GM12878 (cell line): ENCODE results near the gene RAPGEF4. TPM values are rescaled to one million over a fixed set of nuclear protein-coding genes. Genes with fewer than 3 reads are reported as not detected.

ENCODE experiments used
- ATAC-seq: fragments of 200-7000 bp; cut with Tn5 transposase; 3 replicates; pipeline ENCODE4 v1.9.1; 2020; ENCODE audit warnings: mild to moderate bottlenecking, moderate library complexity
- BruUV-seq: library from RNA; stranded (reverse); fragments of 400-500 nt; replicated peaks from 2 replicates; lab custom pipeline; 2021; lab: Mats Ljungman, UMichigan
- CTCF ChIA-PET: fragments of 300-600 bp; sonication (Branson Sonifier 250); formaldehyde crosslinking; extraction: SDS; loops from one replicate; lab custom pipeline; 2021; ENCODE audit warnings: inconsistent platforms; lab: Yijun Ruan, JAX
- POLR2A ChIA-PET: fragments of 350-600 bp; formaldehyde crosslinking; extraction: SDS; loops from one replicate; lab custom pipeline; 2021; ENCODE audit warnings: inconsistent platforms; lab: Charles Lee
- RAD21 ChIA-PET: fragments of 300-600 bp; sonication (Branson Sonifier 250); formaldehyde crosslinking; loops from one replicate; lab custom pipeline; 2023; ENCODE audit warnings: antibody characterized with exemption; ENCODE audit not compliant: unreplicated experiment; lab: Charles Lee
- SMC1A ChIA-PET: fragments of 300-600 bp; sonication (Branson Sonifier 250); formaldehyde crosslinking; loops from one replicate; lab custom pipeline; 2023; ENCODE audit not compliant: unreplicated experiment, uncharacterized antibody; lab: Charles Lee
- DNase-seq: peaks from one replicate; pipeline ENCODE4 v3.0.0-alpha.2; 2011; ENCODE audit warnings: low read depth, low spot score
- FAIRE-seq: peaks from 3 replicates; lab custom pipeline; 2011; peaks lifted over from hg19 to GRCh38; lab: Jason Lieb, UNC
- H2AFZ ChIP-seq: 2 replicates; pipeline ENCODE4 v1.6.0; 2011; ENCODE audit warnings: low read depth, low read length, control low read depth; ENCODE audit not compliant: control insufficient read depth
- H3K27ac ChIP-seq: 2 replicates; pipeline ENCODE4 v1.5.1; 2011; ENCODE audit warnings: control low read depth; ENCODE audit not compliant: control insufficient read depth, insufficient read depth
- H3K27me3 ChIP-seq, 2 experiments: replicated peaks in 1 of 2; 2 replicates each; pipeline versions ENCODE4 v1.6.0 to v1.6.1; 2011; ENCODE audit warnings: low read length in 1 of 2; ENCODE audit not compliant: control insufficient read depth in 2 of 2, insufficient read depth in 2 of 2
- H3K36me3 ChIP-seq, 2 experiments: 2 replicates each; pipeline ENCODE4 v1.5.1; 2011; ENCODE audit warnings: low read length in 1 of 2; ENCODE audit not compliant: control insufficient read depth in 2 of 2, insufficient read depth in 2 of 2
- H3K4me1 ChIP-seq: 2 replicates; pipeline ENCODE4 v1.6.1; 2011; ENCODE audit warnings: mild to moderate bottlenecking, low read length, moderate library complexity, mixed read lengths; ENCODE audit not compliant: control insufficient read depth, insufficient read depth
- H3K4me2 ChIP-seq: 2 replicates; pipeline ENCODE4 v1.6.0; 2011; ENCODE audit warnings: control low read depth; ENCODE audit not compliant: control insufficient read depth, insufficient read depth
- H3K4me3 ChIP-seq: fragments of 200-600 bp; sonication (generic); 2 replicates; pipeline ENCODE4 v1.5.1; 2016
- H3K79me2 ChIP-seq: 2 replicates; pipeline ENCODE4 v1.6.0; 2011; ENCODE audit warnings: low read length; ENCODE audit not compliant: control insufficient read depth, insufficient read depth
- H3K9ac ChIP-seq: 2 replicates; pipeline ENCODE4 v1.8.0; 2011; ENCODE audit warnings: low read length, control low read depth, mixed read lengths; ENCODE audit not compliant: control insufficient read depth, insufficient read depth
- H3K9me3 ChIP-seq: replicated peaks from 3 replicates; pipeline ENCODE4 v1.5.1; 2011; ENCODE audit warnings: mild to moderate bottlenecking, low read length; ENCODE audit not compliant: control insufficient read depth, insufficient read depth
- H4K20me1 ChIP-seq: 2 replicates; pipeline ENCODE4 v1.6.0; 2011; ENCODE audit not compliant: control insufficient read depth, insufficient read depth
- CHD4 ChIP-seq: fragments of 200-600 bp; sonication (generic); IDR thresholded peaks from 2 replicates; pipeline ENCODE4 v1.6.1; 2016; ENCODE audit warnings: mild to moderate bottlenecking
- HDAC6 ChIP-seq: fragments of 200-600 bp; sonication (generic); IDR thresholded peaks from one replicate; pipeline ENCODE4 v1.8.0; 2017; ENCODE audit warnings: antibody characterized with exemption; ENCODE audit not compliant: unreplicated experiment
- POU2F2 ChIP-seq: IDR thresholded peaks from 3 replicates; pipeline ENCODE4 v1.6.1; 2011; ENCODE audit warnings: low read depth, mild to moderate bottlenecking, low read length, borderline replicate concordance
- RB1 ChIP-seq: fragments of 450-650 bp; formaldehyde crosslinking; IDR thresholded peaks from 2 replicates; pipeline ENCODE4 v1.6.1; 2017; ENCODE audit warnings: mild to moderate bottlenecking, borderline replicate concordance
- SREBF2 ChIP-seq: IDR thresholded peaks from 2 replicates; pipeline ENCODE4 v1.6.1; 2012; ENCODE audit warnings: mild to moderate bottlenecking, low read length
- YBX1 ChIP-seq: fragments of 450-650 bp; IDR thresholded peaks from 2 replicates; pipeline ENCODE4 v1.6.1; 2016; ENCODE audit warnings: antibody characterized with exemption
- ZNF622 ChIP-seq: fragments of 450-650 bp; IDR thresholded peaks from 2 replicates; pipeline ENCODE4 v1.6.1; 2017; ENCODE audit warnings: mild to moderate bottlenecking, inconsistent platforms
- ZSCAN29 ChIP-seq: fragments of 450-650 bp; IDR thresholded peaks from 2 replicates; pipeline ENCODE4 v1.6.1; 2017; ENCODE audit warnings: mild to moderate bottlenecking, moderate library complexity
- WGBS: methylation state at CpG from one replicate; pipeline ENCODE4 v1.1.6; 2016; ENCODE audit warnings: low lambda C conversion rate; ENCODE audit not compliant: insufficient replicate concordance, insufficient coverage; ENCODE audit errors: missing lambda C conversion rate; 5-methylcytosine and 5-hydroxymethylcytosine counted together
- in situ Hi-C: fragments of 300-500 bp; cut with MboI; formaldehyde crosslinking; loops from 9 replicates; pipeline ENCODE4 v1.14.3; 2018; ENCODE audit warnings: mixed read lengths
- intact Hi-C: fragments of 100-400 bp; cut with micrococcal nuclease; formaldehyde crosslinking; loops from one replicate; pipeline ENCODE4 v1.14.2; 2022; ENCODE audit not compliant: unreplicated experiment
- polyA plus RNA-seq, 11 experiments: library from polyadenylated mRNA; depleted of rRNA in 4 of 11; unstranded in 6 of 11; stranded (reverse) in 5 of 11; fragments of >200 nt; fragmentation: Nextera tagmentation in 4 of 11; fragmentation: Illumina TruSeq in 1 of 11; extraction: Ambion mirVana in 4 of 11; extraction: Trizol in 1 of 11; gene quantifications; 1 replicate in 1 of 11; 2 replicates in 10 of 11; pipeline versions ENCODE4 v1.2.1 to v1.2.3, GENCODE V29; 2011 to 2016; ENCODE audit warnings: inconsistent platforms in 2 of 11, missing spikeins in 2 of 11, low read depth in 1 of 11
- total RNA-seq, 4 experiments: library from RNA; depleted of rRNA in 3 of 4; stranded (reverse); fragments of >200 nt in 3 of 4; fragmentation: Illumina TruSeq in 1 of 4; extraction: Trizol in 1 of 4; gene quantifications; 2 replicates each; pipeline versions ENCODE4 v1.2.1 to v1.2.3, GENCODE V29; 2013 to 2021
- TF ChIP-seq, protein P1 (sequence below): fragments of 450-650 bp; IDR thresholded peaks from 2 replicates; pipeline ENCODE4 v1.6.1; 2014; ENCODE audit warnings: mild to moderate bottlenecking
- TF ChIP-seq, protein P2 (sequence below): fragments of 450-650 bp; IDR thresholded peaks from 2 replicates; pipeline ENCODE4 v1.6.1; 2017; ENCODE audit warnings: borderline replicate concordance
- TF ChIP-seq, protein P3 (sequence below): fragments of 150-350 bp; IDR thresholded peaks from 2 replicates; pipeline ENCODE4 v1.6.1; 2016; ENCODE audit warnings: low read depth, low read length
- TF ChIP-seq, protein P4 (sequence below): IDR thresholded peaks from 2 replicates; pipeline ENCODE4 v1.6.1; 2011; ENCODE audit warnings: mild to moderate bottlenecking, low read depth, low read length, moderate library complexity; ENCODE audit not compliant: insufficient replicate concordance
- TF ChIP-seq, protein P5 (sequence below): fragments of 450-650 bp; formaldehyde crosslinking; IDR thresholded peaks from 2 replicates; pipeline ENCODE4 v1.5.0; 2022; ENCODE audit warnings: mild to moderate bottlenecking, missing genetic modification characterization

Gene RAPGEF4
- total and polyA plus RNA-seq, 10 of the 15 experiments (the other 5 are each of a cell fraction or from before 2014, with no cell fraction given): 0.18 TPM; not detected in 8

DNA sequence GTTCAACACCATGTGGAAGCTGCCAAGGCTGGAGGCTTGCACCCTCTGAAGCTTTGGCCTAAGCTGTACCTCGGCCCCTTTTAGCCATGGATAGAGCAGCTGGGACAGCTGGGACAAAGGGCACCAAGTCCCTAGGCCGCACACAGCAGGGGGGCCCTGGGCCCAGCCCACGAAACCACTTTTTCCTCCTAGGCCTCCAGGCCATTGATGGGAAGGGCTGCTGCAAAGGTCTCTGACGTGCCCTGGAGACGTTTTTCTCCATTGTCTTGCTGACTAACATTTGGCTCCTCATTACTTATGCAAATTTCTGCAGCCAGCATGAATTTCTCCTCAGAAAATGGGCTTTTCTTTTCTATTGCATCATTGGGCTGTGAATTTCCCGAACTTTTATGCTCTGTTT, 13.7 kb downstream of the RAPGEF4 start:
- Histone ChIP-seq H3K27me3 (no peaks in the 10 kb centered on the region), H3K9me3 (no peaks in the 10 kb centered on the region), H3K4me1 (no peaks in the 10 kb centered on the region), H4K20me1 (no peaks in the 10 kb centered on the region), H3K79me2 (no peaks in the 10 kb centered on the region), H3K4me3 (no peak overlapping the region), H3K4me2 (no peak overlapping the region), H3K27ac (no peak overlapping the region), H3K9ac (no peak overlapping the region), H2AFZ (no peak overlapping the region), H3K36me3 (no peaks in the 10 kb centered on the region)
- ChIA-PET POLR2A (no interaction called here), RAD21 (no interaction called here), CTCF (no interaction called here), SMC1A (no interaction called here)
- WGBS: 0% methylated on average over 6 of the region's 6 CpGs
- FAIRE-seq: no peak
- DNase-seq: no peak
- in situ Hi-C loops (no loop called here), intact Hi-C loops (no loop called here)
- TF ChIP-seq, protein P1, sequence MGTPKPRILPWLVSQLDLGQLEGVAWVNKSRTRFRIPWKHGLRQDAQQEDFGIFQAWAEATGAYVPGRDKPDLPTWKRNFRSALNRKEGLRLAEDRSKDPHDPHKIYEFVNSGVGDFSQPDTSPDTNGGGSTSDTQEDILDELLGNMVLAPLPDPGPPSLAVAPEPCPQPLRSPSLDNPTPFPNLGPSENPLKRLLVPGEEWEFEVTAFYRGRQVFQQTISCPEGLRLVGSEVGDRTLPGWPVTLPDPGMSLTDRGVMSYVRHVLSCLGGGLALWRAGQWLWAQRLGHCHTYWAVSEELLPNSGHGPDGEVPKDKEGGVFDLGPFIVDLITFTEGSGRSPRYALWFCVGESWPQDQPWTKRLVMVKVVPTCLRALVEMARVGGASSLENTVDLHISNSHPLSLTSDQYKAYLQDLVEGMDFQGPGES: no peak
- TF ChIP-seq RB1: no peak
- no peak for TF ChIP-seq ZSCAN29
- TF ChIP-seq YBX1: no peak
- TF ChIP-seq, protein P2, sequence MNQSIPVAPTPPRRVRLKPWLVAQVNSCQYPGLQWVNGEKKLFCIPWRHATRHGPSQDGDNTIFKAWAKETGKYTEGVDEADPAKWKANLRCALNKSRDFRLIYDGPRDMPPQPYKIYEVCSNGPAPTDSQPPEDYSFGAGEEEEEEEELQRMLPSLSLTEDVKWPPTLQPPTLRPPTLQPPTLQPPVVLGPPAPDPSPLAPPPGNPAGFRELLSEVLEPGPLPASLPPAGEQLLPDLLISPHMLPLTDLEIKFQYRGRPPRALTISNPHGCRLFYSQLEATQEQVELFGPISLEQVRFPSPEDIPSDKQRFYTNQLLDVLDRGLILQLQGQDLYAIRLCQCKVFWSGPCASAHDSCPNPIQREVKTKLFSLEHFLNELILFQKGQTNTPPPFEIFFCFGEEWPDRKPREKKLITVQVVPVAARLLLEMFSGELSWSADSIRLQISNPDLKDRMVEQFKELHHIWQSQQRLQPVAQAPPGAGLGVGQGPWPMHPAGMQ: no peak
- no peak for TF ChIP-seq CHD4
- TF ChIP-seq SREBF2: no peak
- no peak for TF ChIP-seq POU2F2
- TF ChIP-seq, protein P3, sequence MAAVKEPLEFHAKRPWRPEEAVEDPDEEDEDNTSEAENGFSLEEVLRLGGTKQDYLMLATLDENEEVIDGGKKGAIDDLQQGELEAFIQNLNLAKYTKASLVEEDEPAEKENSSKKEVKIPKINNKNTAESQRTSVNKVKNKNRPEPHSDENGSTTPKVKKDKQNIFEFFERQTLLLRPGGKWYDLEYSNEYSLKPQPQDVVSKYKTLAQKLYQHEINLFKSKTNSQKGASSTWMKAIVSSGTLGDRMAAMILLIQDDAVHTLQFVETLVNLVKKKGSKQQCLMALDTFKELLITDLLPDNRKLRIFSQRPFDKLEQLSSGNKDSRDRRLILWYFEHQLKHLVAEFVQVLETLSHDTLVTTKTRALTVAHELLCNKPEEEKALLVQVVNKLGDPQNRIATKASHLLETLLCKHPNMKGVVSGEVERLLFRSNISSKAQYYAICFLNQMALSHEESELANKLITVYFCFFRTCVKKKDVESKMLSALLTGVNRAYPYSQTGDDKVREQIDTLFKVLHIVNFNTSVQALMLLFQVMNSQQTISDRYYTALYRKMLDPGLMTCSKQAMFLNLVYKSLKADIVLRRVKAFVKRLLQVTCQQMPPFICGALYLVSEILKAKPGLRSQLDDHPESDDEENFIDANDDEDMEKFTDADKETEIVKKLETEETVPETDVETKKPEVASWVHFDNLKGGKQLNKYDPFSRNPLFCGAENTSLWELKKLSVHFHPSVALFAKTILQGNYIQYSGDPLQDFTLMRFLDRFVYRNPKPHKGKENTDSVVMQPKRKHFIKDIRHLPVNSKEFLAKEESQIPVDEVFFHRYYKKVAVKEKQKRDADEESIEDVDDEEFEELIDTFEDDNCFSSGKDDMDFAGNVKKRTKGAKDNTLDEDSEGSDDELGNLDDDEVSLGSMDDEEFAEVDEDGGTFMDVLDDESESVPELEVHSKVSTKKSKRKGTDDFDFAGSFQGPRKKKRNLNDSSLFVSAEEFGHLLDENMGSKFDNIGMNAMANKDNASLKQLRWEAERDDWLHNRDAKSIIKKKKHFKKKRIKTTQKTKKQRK: no peak
- no peak for TF ChIP-seq HDAC6
- TF ChIP-seq ZNF622: no peak
- TF ChIP-seq, protein P4, sequence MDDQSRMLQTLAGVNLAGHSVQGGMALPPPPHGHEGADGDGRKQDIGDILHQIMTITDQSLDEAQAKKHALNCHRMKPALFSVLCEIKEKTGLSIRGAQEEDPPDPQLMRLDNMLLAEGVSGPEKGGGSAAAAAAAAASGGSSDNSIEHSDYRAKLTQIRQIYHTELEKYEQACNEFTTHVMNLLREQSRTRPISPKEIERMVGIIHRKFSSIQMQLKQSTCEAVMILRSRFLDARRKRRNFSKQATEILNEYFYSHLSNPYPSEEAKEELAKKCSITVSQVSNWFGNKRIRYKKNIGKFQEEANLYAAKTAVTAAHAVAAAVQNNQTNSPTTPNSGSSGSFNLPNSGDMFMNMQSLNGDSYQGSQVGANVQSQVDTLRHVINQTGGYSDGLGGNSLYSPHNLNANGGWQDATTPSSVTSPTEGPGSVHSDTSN: no peak
- TF ChIP-seq, protein P5, sequence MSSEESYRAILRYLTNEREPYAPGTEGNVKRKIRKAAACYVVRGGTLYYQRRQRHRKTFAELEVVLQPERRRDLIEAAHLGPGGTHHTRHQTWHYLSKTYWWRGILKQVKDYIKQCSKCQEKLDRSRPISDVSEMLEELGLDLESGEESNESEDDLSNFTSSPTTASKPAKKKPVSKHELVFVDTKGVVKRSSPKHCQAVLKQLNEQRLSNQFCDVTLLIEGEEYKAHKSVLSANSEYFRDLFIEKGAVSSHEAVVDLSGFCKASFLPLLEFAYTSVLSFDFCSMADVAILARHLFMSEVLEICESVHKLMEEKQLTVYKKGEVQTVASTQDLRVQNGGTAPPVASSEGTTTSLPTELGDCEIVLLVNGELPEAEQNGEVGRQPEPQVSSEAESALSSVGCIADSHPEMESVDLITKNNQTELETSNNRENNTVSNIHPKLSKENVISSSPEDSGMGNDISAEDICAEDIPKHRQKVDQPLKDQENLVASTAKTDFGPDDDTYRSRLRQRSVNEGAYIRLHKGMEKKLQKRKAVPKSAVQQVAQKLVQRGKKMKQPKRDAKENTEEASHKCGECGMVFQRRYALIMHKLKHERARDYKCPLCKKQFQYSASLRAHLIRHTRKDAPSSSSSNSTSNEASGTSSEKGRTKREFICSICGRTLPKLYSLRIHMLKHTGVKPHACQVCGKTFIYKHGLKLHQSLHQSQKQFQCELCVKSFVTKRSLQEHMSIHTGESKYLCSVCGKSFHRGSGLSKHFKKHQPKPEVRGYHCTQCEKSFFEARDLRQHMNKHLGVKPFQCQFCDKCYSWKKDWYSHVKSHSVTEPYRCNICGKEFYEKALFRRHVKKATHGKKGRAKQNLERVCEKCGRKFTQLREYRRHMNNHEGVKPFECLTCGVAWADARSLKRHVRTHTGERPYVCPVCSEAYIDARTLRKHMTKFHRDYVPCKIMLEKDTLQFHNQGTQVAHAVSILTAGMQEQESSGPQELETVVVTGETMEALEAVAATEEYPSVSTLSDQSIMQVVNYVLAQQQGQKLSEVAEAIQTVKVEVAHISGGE: no peak
- ATAC-seq: no peak
- no TSS peak for BruUV-seq
